Activated naive CD4-positive, alpha-beta T cell treated with anti-CD3 and anti-CD28 coated beads, Interleukin-2, amount 50 U/mL, for 72 hours (primary cell): ENCODE results near the gene HIBADH. TPM values are rescaled to one million over a fixed set of nuclear protein-coding genes. Genes with fewer than 3 reads are reported as not detected.

Source experiments
- total RNA-seq, 2 donors: library from RNA; stranded (reverse); gene quantifications; one replicate each; pipeline ENCODE4 v1.2.3, GENCODE V29; 2022

HIBADH gene
- total RNA-seq, 2 donors from 2014 or later: 15.8 to 18.4 TPM

Other genes starting within 250 kb of the HIBADH start
- 100 to 1,000 TPM; 110 to 122 TPM for gene TAX1BP1, start 77.3 kb upstream of the HIBADH start, total RNA-seq